MM.1S (cell line): ENCODE data around the gene TUBA8.
"Not testable (repeated sequence)": the region's sequence is repeated elsewhere in the genome, so short reads cannot be mapped to it uniquely, and the experiment has no call there.

ENCODE experiments used
- DNase-seq: peaks from one replicate; pipeline ENCODE4 v3.0.0-alpha.2; 2015
- H2AFZ ChIP-seq: fragments of 300-600 bp; sonication (generic); 2 replicates; pipeline ENCODE4 v1.6.0; 2016; ENCODE audit warnings: antibody characterized with exemption, low read length
- H3F3A ChIP-seq: fragments of 300-600 bp; sonication (generic); 2 replicates; pipeline ENCODE4 v1.6.1; 2016; ENCODE audit warnings: mild to moderate bottlenecking, antibody characterized with exemption, low read length, moderate library complexity, mixed read lengths; ENCODE audit not compliant: insufficient read depth
- H3K27ac ChIP-seq: fragments of 300-600 bp; sonication (generic); 2 replicates; pipeline ENCODE4 v1.5.1; 2016; ENCODE audit warnings: mild to moderate bottlenecking, low read length
- H3K27me3 ChIP-seq: fragments of 300-600 bp; sonication (generic); replicated peaks from 2 replicates; pipeline ENCODE4 v1.6.0; 2016; ENCODE audit warnings: low read length; ENCODE audit not compliant: insufficient read depth
- H3K36me3 ChIP-seq: fragments of 300-600 bp; sonication (generic); replicated peaks from 2 replicates; pipeline ENCODE4 v1.6.1; 2016; ENCODE audit warnings: mild to moderate bottlenecking, low read length, mixed read lengths; ENCODE audit not compliant: insufficient read depth
- H3K4me1 ChIP-seq: fragments of 300-600 bp; sonication (generic); 2 replicates; pipeline ENCODE4 v1.6.1; 2016; ENCODE audit warnings: low read length, mixed read lengths
- H3K4me2 ChIP-seq: fragments of 300-600 bp; sonication (generic); 2 replicates; pipeline ENCODE4 v1.6.0; 2016; ENCODE audit warnings: low read depth, low read length
- H3K4me3 ChIP-seq: fragments of 300-600 bp; sonication (generic); 2 replicates; pipeline ENCODE4 v1.5.1; 2016; ENCODE audit warnings: low read length, mixed read lengths
- H3K79me2 ChIP-seq: fragments of 300-600 bp; sonication (generic); 2 replicates; pipeline ENCODE4 v1.6.1; 2016; ENCODE audit warnings: mixed run types, low read length, mixed read lengths
- H3K9ac ChIP-seq: fragments of 300-600 bp; sonication (generic); 2 replicates; pipeline ENCODE4 v1.6.1; 2016; ENCODE audit warnings: low read length, mixed read lengths
- H3K9me2 ChIP-seq: fragments of 300-600 bp; sonication (generic); replicated peaks from 2 replicates; pipeline ENCODE4 v1.6.1; 2016; ENCODE audit warnings: mild to moderate bottlenecking, low read length, mixed read lengths; ENCODE audit not compliant: insufficient read depth
- H3K9me3 ChIP-seq: fragments of 300-600 bp; sonication (generic); replicated peaks from 2 replicates; pipeline ENCODE4 v1.6.1; 2016; ENCODE audit warnings: mild to moderate bottlenecking, low read length, mixed read lengths; ENCODE audit not compliant: insufficient read depth
- H4K20me1 ChIP-seq: fragments of 300-600 bp; sonication (generic); 2 replicates; pipeline ENCODE4 v1.6.1; 2016; ENCODE audit warnings: mild to moderate bottlenecking, low read length, moderate library complexity, mixed read lengths; ENCODE audit not compliant: insufficient read depth
- EZH2 ChIP-seq: fragments of 300-600 bp; sonication (generic); optimal IDR thresholded peaks from 2 replicates; pipeline ENCODE3; 2017; ENCODE audit warnings: low read depth, mild to moderate bottlenecking, antibody characterized with exemption, low read length, mixed read lengths
- EZH2phosphoT487 ChIP-seq: fragments of 300-600 bp; sonication (generic); IDR thresholded peaks from 2 replicates; pipeline ENCODE4 v1.6.1; 2018; ENCODE audit warnings: antibody characterized with exemption, low read length
- TF ChIP-seq, protein P1 (sequence below): fragments of 300-600 bp; sonication (generic); IDR thresholded peaks from 2 replicates; pipeline ENCODE4 v1.5.1; 2016; ENCODE audit warnings: antibody characterized with exemption, low read length, mixed read lengths

Gene TUBA8

DNA sequence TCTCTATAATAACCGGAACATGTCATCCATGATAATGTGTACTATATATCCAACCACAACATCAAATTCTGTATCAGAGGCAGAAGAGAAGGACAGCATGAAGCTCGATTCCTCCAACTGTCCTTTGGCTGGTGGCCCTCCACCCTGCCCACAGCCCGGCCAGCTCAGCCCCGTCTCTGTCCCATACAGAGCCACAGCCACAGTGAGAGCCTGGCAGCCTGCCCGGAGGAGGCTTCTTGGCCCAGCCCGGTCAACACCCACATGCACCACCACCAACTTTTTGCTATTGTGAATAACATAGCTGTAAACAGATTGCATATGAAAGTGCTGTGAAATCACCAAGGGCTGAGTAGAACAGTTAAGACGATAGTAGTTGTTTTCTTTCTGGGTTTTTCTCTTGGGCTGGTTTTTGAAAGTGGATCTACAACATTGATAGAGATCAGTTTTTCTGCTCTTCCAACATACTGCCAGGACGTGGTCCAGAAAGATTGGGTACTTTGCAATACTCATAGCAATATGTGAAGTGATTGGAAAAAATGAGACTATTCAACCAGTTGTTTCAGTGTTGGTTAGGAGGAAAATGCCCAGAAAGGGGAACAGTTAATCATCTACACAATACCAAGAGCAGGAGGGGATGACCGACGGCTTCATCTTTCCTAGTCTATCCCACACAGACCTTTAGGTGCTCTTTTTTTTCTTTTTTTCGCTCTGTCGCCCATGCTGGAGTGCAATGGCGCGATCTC lies 6.9 kb upstream of the TUBA8 start:
- H3K4me1 ChIP-seq = no peaks in the 10 kb centered on the region
- H3K79me2 ChIP-seq = no peaks in the 10 kb centered on the region
- no peak overlapping the region for H3K27ac ChIP-seq
- no peak overlapping the region for H3K4me3 ChIP-seq
- no peaks in the 10 kb centered on the region for H3K36me3 ChIP-seq
- no peaks in the 10 kb centered on the region for H3F3A ChIP-seq
- H3K9ac ChIP-seq = no peak overlapping the region
- no peaks in the 10 kb centered on the region for H4K20me1 ChIP-seq
- DNase-seq = no peak
- no peaks in the 10 kb centered on the region for H3K27me3 ChIP-seq
- H3K9me3 ChIP-seq = no peaks in the 10 kb centered on the region
- TF ChIP-seq EZH2phosphoT487 (no peak), EZH2 (no peak)
- TF ChIP-seq, protein P1, sequence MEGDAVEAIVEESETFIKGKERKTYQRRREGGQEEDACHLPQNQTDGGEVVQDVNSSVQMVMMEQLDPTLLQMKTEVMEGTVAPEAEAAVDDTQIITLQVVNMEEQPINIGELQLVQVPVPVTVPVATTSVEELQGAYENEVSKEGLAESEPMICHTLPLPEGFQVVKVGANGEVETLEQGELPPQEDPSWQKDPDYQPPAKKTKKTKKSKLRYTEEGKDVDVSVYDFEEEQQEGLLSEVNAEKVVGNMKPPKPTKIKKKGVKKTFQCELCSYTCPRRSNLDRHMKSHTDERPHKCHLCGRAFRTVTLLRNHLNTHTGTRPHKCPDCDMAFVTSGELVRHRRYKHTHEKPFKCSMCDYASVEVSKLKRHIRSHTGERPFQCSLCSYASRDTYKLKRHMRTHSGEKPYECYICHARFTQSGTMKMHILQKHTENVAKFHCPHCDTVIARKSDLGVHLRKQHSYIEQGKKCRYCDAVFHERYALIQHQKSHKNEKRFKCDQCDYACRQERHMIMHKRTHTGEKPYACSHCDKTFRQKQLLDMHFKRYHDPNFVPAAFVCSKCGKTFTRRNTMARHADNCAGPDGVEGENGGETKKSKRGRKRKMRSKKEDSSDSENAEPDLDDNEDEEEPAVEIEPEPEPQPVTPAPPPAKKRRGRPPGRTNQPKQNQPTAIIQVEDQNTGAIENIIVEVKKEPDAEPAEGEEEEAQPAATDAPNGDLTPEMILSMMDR = no peak
- H3K4me2 ChIP-seq = no peak overlapping the region
- no peak overlapping the region for H2AFZ ChIP-seq
- H3K9me2 ChIP-seq = no peaks in the 10 kb centered on the region

DNA sequence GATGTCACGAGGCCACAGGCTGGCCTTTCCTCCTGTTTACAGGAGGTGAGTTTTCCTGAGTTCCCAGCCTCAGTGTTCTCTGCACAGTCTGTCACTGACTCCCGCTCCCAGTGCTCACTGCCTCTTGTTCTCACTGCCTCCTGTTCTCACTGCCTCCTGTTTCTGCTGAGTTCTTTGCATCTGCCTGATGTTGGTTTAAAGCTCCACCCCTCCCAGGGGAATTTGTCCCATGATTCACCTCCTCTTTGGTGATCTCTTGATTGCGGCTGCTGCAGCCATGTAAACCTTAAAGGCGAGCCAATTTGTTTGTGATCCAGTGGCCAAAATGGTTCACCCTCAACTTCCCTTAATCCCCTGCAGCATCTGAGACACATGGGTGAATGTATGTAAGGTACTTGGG lies 6.0 kb upstream of the TUBA8 start:
- H3K9ac ChIP-seq = no peak overlapping the region
- no peak for DNase-seq

DNA sequence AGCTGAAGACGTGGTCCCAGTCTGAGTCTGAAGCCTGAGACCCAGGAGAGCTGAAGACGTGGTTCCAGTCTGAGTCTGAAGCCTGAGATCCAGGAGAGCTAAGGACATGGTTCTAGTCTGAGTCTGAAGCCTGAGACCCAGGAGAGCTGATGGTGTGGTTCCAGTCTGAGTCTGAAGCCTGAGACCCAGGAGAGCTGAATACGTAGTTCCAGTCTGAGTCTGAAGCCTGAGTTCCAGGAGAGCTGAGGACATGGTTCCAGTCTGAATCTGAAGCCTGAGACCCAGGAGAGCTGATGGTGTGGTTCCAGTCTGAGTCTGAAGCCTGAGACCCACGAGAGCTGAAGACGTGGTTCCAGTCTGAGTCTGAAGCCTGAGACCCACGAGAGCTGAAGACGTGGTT lies 4.6 kb upstream of the TUBA8 start:
- H3K36me3 ChIP-seq, H3K4me1 ChIP-seq, H3K27ac ChIP-seq, H3F3A ChIP-seq, H3K9me2 ChIP-seq, H3K9me3 ChIP-seq, H3K79me2 ChIP-seq, DNase-seq, H3K4me3 ChIP-seq, H2AFZ ChIP-seq, H3K27me3 ChIP-seq, H3K4me2 ChIP-seq, H4K20me1 ChIP-seq, H3K9ac ChIP-seq: not testable (repeated sequence)

More for the DNA sequence above, 6.0 kb upstream of the TUBA8 start:
- TF ChIP-seq EZH2 (no peak), EZH2phosphoT487 (no peak)
- TF ChIP-seq, protein P1 = no peak
- H2AFZ ChIP-seq = no peak overlapping the region
- H4K20me1 ChIP-seq = no peaks in the 10 kb centered on the region
- no peaks in the 10 kb centered on the region for H3K4me1 ChIP-seq
- no peaks in the 10 kb centered on the region for H3K9me2 ChIP-seq
- no peak overlapping the region for H3K4me2 ChIP-seq
- no peaks in the 10 kb centered on the region for H3F3A ChIP-seq
- no peaks in the 10 kb centered on the region for H3K27me3 ChIP-seq
- H3K27ac ChIP-seq = no peak overlapping the region
- no peak overlapping the region for H3K4me3 ChIP-seq
- no peaks in the 10 kb centered on the region for H3K9me3 ChIP-seq
- H3K79me2 ChIP-seq = no peaks in the 10 kb centered on the region
- no peaks in the 10 kb centered on the region for H3K36me3 ChIP-seq

DNA sequence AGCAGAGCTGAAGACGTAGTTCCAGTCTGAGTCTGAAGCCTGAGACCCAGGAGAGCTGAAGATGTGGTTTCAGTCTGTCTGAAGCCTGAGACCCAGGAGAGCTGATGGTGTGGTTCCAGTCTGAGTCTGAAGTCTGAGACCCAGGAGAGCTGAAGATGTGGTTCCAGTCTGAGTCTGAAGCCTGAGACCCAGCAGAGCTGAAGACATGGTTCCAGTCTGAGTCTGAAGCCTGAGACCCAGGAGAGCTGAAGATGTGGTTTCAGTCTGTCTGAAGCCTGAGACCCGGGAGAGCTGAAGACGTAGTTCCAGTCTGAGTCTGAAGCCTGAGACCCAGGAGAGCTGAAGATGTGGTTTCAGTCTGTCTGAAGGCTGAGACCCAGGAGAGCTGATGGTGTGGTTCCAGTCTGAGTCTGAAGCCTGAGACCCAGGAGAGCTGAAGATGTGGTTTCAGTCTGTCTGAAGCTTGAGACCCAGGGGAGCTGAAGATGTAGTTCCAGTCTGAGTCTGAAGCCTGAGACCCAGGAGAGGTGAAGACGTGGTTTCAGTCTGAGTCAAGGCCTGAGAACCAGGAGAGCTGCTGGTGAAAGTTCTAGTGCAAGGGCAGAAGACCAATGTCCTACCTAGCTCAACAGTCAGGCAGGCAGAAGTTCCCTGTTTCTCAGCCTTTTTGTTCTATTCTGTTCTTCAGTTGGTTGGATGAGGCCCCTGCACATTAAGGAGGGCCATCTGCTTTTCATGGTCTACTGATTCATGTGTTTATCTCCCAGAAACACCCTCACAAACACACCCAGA lies 3.9 kb upstream of the TUBA8 start:
- H3K4me2 ChIP-seq, H3F3A ChIP-seq, H3K79me2 ChIP-seq, H3K36me3 ChIP-seq, H3K27me3 ChIP-seq, H3K4me1 ChIP-seq, H3K27ac ChIP-seq, H2AFZ ChIP-seq, H3K9ac ChIP-seq, H3K9me3 ChIP-seq, DNase-seq, H3K4me3 ChIP-seq, H3K9me2 ChIP-seq, H4K20me1 ChIP-seq: not testable (repeated sequence)
